NCI-H446 (cell line): ENCODE results near the gene DNAJC5.
"Not testable (repeated sequence)": the region's sequence is repeated elsewhere in the genome, so short reads cannot be mapped to it uniquely, and the experiment has no call there.

ENCODE experiments used
- DNase-seq, 2 experiments: peaks; one replicate each; lab custom pipeline; 2025; lab: John Stamatoyannopoulos, UW

DNAJC5 gene

GRCh38 chr20:63894358-63895201 lies at the start of gene DNAJC5:
DNAJC5 (plus strand) TSS chr20:63895126; CDS start chr20:63928346, 33,220 bp downstream.
- DNase-seq, result peak; percentile 88 to 99

- no peak for DNase-seq
Measured at GRCh38 chr20:63846128-63846771, 48.7 kb upstream of the DNAJC5 start.

- no peak for DNase-seq
Measured at GRCh38 chr20:63846888-63847236, 48.1 kb upstream of the DNAJC5 start.

- DNase-seq, result no peak
Measured at GRCh38 chr20:63847237-63848002, 47.5 kb upstream of the DNAJC5 start.

- DNase-seq, result no peak
Measured at GRCh38 chr20:63848003-63848911, 46.7 kb upstream of the DNAJC5 start.

- DNase-seq, result no peak
Measured at GRCh38 chr20:63850689-63851547, 44.0 kb upstream of the DNAJC5 start.

GRCh38 chr20:63851548-63851943 lies 43.4 kb upstream of the DNAJC5 start:
- DNase-seq, result not testable (repeated sequence)

GRCh38 chr20:63853733-63854068 lies 41.2 kb upstream of the DNAJC5 start:
- DNase-seq, result not testable (repeated sequence)

GRCh38 chr20:63854069-63854765 lies 40.7 kb upstream of the DNAJC5 start:
- no peak for DNase-seq

GRCh38 chr20:63854766-63855362 lies 40.1 kb upstream of the DNAJC5 start:
- DNase-seq, result no peak

GRCh38 chr20:63855363-63856097 lies 39.4 kb upstream of the DNAJC5 start:
- DNase-seq, result no peak

GRCh38 chr20:63856098-63856511 lies 38.8 kb upstream of the DNAJC5 start:
- DNase-seq, result no peak

- DNase-seq, result no peak
Measured at GRCh38 chr20:63857764-63858392, 37.0 kb upstream of the DNAJC5 start.

GRCh38 chr20:63858393-63859165 lies 36.3 kb upstream of the DNAJC5 start:
- DNase-seq, result no peak

- no peak for DNase-seq
Measured at GRCh38 chr20:63859166-63859699, 35.7 kb upstream of the DNAJC5 start.

- no peak for DNase-seq
Measured at GRCh38 chr20:63860325-63861051, 34.4 kb upstream of the DNAJC5 start.
